Endothelial cell of umbilical vein (primary cell): Measurements from ENCODE around the gene FZR1.

Experiments
- CTCF ChIP-seq, 2 donors: IDR thresholded peaks; 1 replicate in 1 of 2; 2 replicates in 1 of 2; pipeline ENCODE4 v1.5.1; 2011; ENCODE audit warnings: low read length in 2 of 2, mild to moderate bottlenecking in 2 of 2, moderate library complexity in 2 of 2, control low read depth in 1 of 2, inconsistent platforms in 1 of 2, low read depth in 1 of 2; ENCODE audit not compliant: insufficient read depth in 1 of 2; ENCODE audit errors: extremely low read depth in 1 of 2
- EZH2 ChIP-seq: IDR thresholded peaks from 2 replicates; pipeline ENCODE4 v1.6.1; 2012; ENCODE audit warnings: borderline replicate concordance, low read depth, mild to moderate bottlenecking, moderate library complexity, low read length, inconsistent platforms; ENCODE audit not compliant: severe bottlenecking
- FOS ChIP-seq: IDR thresholded peaks from 2 replicates; pipeline ENCODE4 v1.6.1; 2011; ENCODE audit warnings: mild to moderate bottlenecking, low read length, moderate library complexity, borderline replicate concordance; ENCODE audit not compliant: insufficient read depth
- GATA2 ChIP-seq: IDR thresholded peaks from 2 replicates; pipeline ENCODE4 v1.7.0; 2011; ENCODE audit warnings: low read depth, mild to moderate bottlenecking, moderate library complexity, mixed read lengths, low read length; ENCODE audit not compliant: insufficient read length, insufficient read depth
- JUN ChIP-seq: IDR thresholded peaks from 2 replicates; pipeline ENCODE4 v1.6.1; 2011; ENCODE audit warnings: borderline replicate concordance, low read depth; ENCODE audit not compliant: insufficient read length, insufficient read depth
- MAX ChIP-seq: IDR thresholded peaks from 2 replicates; pipeline ENCODE4 v1.6.1; 2011; ENCODE audit not compliant: insufficient read depth, insufficient read length
- MYC ChIP-seq: IDR thresholded peaks from one replicate; pipeline ENCODE4 v1.6.1; 2011; ENCODE audit warnings: mild to moderate bottlenecking, low read depth, low read length
- POLR2A ChIP-seq: IDR thresholded peaks from 2 replicates; pipeline ENCODE4 v1.6.1; 2012; ENCODE audit warnings: low read depth, mild to moderate bottlenecking, control low read depth, low read length
- POLR2AphosphoS5 ChIP-seq: IDR thresholded peaks from 2 replicates; pipeline ENCODE4 v1.6.1; 2012; ENCODE audit warnings: low read depth, mild to moderate bottlenecking, control low read depth, low read length, moderate library complexity; ENCODE audit not compliant: insufficient read depth

GRCh38 chr19:3536429-3537100 lies 30.5 kb downstream of the FZR1 start:
- TF ChIP-seq POLR2AphosphoS5 = no peak
- no peak for TF ChIP-seq GATA2
- no peak for TF ChIP-seq POLR2A
- no peak for TF ChIP-seq CTCF (IDR thresholded peaks at IDR 0.05; ENCODE audit: extremely low read depth in 1 of 2, insufficient read depth in 1 of 2, low read depth in 1 of 2, low read length in 2 of 2)
- TF ChIP-seq EZH2 = no peak
- no peak for TF ChIP-seq MAX
- no peak for TF ChIP-seq JUN
- TF ChIP-seq FOS = no peak
- no peak for TF ChIP-seq MYC
